Subcutaneous adipose tissue (tissue), 4 donors: Measurements from ENCODE around the gene TNFAIP3. TPM values are rescaled to one million over a fixed set of nuclear protein-coding genes. Genes with fewer than 3 reads are reported as not detected.

ENCODE experiments used
- total RNA-seq, 4 donors: library from RNA; depleted of rRNA; stranded (reverse); fragments of >200 nt; gene quantifications; one replicate each; pipeline ENCODE4 v1.1.0, GENCODE V29; 2016
- TF ChIP-seq, protein P1 (sequence below): fragments of 450-650 bp; IDR thresholded peaks from one replicate; pipeline ENCODE4 v1.5.1; 2016; ENCODE audit warnings: low read depth, mild to moderate bottlenecking, control low read depth, antibody characterized with exemption, moderate library complexity

Gene TNFAIP3
- total RNA-seq, 4 donors from 2014 or later, result 16.2 to 33.0 (median 28.0) TPM

- TF ChIP-seq, protein P1, sequence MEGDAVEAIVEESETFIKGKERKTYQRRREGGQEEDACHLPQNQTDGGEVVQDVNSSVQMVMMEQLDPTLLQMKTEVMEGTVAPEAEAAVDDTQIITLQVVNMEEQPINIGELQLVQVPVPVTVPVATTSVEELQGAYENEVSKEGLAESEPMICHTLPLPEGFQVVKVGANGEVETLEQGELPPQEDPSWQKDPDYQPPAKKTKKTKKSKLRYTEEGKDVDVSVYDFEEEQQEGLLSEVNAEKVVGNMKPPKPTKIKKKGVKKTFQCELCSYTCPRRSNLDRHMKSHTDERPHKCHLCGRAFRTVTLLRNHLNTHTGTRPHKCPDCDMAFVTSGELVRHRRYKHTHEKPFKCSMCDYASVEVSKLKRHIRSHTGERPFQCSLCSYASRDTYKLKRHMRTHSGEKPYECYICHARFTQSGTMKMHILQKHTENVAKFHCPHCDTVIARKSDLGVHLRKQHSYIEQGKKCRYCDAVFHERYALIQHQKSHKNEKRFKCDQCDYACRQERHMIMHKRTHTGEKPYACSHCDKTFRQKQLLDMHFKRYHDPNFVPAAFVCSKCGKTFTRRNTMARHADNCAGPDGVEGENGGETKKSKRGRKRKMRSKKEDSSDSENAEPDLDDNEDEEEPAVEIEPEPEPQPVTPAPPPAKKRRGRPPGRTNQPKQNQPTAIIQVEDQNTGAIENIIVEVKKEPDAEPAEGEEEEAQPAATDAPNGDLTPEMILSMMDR, result no peak
These were observed 15.4 kb upstream of the TNFAIP3 start for GRCh38 chr6:137851669-137852068.

DNA sequence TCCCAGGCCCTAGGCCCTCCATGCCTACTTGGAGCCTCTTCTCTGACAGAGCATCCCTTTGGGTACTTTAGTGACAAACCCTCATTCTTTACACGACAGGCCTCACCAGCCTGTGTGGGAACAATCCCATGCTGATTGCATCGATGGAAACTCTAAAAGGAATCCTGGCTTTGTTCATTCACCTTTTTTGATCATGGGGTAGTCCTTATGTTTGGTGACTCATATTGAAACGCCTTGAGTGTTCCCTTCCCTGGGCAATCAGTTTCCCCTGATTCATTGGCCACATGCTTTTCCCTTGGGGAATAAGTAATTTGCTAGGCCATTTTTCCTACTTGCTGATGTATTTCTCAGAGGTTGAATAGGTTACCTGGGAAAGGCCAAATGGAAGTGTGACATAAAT lies 14.7 kb upstream of the TNFAIP3 start:
- TF ChIP-seq, protein P1, result no peak

GRCh38 chr6:137852811-137853210 lies 14.2 kb upstream of the TNFAIP3 start:
- TF ChIP-seq, protein P1, result no peak

- TF ChIP-seq, protein P1, result no peak
These were observed 13.4 kb upstream of the TNFAIP3 start for GRCh38 chr6:137853569-137854213.

DNA sequence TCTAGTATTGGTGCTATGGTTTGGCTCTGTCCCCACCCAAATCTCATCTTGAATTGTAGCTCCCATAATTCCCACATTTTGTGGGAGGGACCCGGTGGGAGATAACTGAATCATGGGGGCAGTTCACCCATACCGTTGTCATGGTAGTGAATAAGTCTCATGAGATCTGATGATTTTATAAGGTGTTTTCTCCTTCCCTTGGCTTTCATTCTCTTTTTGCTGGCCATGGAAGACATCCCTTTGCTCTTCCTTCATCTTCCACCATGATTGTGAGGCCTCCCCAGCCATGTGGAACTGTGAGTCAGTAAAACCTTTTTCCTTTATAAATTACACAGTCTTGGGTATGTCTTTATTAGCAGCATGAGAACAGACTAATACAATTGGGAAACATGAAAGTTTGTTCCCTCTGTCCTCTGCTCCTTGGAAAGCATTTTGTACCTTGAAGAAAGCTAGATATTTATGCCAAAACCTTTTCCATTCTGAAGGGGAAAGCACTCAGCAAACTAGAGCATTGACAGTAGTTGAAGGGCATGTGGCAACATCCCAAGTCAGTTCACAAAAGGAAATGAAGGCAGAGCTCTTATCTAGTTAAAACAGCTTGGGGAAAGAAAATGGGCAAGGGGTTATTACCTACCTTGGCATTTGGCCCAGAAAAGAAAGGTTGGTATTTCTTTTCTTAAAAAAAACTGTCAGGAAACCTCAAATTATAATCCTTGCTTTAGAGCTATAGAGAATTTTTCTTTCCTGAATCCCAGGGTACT lies 10.7 kb upstream of the TNFAIP3 start:
- TF ChIP-seq, protein P1, result no peak

DNA sequence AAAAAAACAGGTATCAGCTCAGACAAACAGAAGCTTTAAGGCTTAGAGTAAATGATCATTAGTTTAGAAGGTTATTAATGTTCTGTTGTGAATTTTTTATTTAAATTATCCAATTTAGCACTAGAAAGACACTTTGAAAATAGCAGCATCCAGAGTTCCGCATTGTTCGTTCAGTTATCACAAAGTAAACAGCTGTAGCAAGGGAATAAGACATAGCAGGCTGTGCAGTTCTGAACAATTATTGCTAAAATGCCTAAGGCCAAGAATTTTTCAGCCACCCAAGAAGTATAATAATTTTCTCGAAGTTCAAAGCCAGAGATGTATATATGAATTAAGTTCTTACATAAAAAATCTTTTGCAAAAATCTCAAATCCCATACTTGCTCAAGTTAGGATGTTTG lies 8.0 kb upstream of the TNFAIP3 start:
- TF ChIP-seq, protein P1, result no peak

- TF ChIP-seq, protein P1, result no peak
These were observed 6.6 kb upstream of the TNFAIP3 start for GRCh38 chr6:137860394-137861005.
